UCSD-AML1 (cell line): ENCODE results near the gene OS9.
A peak's percentile ranks its signal among the peaks of the same experiment; 100 is the strongest.

Source experiments
- DNase-seq: peaks from one replicate; lab custom pipeline; 2025; ENCODE audit not compliant: unreplicated experiment; lab: John Stamatoyannopoulos, UW

OS9 gene

DNA sequence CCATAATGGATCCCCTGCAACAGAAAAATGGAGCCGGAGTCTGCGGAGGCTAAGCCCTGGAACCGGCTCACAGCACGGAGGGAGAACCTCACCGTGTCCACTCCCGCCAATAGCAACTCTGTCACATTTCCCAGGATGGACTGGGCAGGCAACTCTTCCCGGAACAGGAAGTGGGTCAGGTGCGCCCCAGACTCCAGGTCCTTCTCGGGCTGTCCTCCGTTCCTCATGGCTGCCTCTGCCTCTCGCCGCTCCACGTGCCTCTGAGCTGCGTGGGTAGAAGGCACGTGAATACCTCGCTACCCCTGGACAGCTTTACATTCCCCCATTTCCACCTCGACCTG is 70.7 kb downstream of the OS9 start:
- DNase-seq, result no peak

DNA sequence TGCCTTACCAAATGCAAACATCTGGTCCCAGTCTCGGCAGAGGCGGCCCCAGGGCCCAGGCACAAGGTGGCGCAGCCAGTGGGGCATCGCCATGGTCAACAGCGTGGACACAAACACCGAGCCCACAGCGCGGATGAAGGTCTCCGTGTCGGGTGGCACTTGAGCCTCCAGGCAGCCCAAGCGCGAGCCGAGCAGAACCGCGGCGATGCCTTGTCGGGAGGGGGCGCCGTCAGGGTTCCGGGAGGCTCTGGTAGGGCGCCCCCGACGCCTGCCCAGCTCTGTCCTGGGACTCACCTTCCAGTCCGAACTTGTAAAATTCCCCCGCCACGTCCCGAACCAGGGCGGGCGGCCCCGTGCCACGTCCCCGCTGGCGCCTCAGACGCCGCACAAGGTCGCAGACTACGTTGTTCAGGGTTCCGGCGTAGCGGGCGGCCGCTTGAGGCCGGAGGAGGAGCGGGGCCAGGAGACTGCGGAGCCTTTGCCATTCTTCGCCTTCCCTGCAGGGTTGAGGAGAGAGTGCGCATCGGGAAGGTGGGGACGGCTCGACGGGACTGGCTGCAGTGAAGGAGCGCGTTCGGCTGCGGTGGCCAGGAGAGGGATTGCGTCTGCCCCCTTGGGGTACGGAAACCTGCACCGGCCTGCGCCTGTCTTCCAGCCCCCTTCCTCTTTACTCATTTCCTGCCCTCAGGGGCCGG is 71.2 kb downstream of the OS9 start:
- DNase-seq, result peak; percentile 34

DNA sequence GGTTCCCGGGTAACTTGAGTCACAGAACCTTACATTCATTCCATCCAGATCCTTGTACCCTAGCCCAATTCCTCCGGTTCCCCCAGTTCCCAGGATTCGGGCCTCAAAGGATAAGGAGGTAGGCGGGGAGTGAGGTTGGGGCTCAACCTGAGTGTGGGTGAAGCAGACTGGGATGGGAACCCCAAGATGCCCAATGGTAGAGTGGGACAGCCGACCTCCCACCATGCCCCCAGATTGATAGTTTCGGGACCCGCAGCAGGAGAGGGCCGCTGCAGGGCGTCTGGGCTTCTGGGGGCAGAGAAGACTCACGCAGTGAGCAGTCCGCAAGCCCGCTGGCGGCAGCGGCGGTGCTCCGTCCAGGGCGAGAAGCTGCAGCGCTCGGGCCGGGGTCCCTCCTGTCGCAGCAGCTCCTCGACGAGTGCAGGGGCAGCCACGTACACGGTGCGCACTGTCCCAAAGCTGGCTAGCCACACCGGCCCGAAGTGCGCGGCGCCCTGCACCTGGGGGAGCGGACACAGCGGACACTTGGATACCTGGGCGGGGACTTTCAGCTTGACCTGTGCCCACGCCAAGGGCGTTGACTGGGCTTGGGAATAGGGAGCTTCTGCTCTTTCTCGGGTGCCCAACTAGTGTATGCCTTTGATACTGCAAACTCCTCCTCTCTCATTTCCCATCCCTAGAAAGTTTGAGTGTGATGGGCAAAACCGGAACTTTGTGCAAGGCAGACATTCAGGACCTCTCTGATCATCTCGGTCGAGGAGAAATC is 71.9 kb downstream of the OS9 start:
- no peak for DNase-seq

DNA sequence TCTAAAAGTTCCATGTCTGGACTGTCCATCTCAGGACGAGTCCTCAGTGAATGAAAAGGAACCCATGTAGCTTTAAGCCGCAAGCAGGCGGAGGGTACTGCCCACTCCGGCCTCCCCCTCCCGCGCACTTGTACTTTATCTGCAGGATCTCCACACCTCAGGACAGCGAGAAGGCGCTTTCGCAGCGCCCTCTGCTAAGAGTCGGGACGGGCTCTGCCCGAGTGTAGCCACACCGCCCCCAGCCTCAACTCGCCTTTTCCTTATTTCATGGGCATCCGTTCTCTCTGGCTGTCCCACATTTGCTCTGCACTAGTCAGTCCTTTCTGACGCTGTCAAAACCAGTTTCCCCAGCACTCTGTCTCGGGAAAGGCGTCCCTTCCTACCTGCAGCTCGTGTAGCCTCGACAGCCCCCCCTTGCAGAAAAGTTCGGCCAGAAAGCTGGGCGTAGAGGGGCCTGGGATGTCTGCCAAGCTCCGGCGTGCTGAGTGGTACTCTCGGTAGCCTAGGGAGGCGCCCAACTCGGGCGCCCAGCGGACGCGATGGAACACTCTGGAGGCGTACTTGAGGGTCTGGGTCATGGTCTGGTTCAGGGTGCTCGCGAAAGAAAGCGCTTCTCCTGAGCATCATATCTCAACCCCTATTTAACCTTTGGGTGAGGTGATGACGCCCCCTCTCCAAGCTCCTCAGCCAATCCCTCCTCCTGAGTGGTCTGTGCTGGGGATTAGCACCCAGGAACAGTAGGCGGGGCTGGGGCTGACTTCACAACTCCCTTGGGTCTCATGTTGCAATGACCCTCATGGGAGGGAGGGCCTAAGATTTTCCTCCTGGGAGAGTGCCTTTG is 72.8 kb downstream of the OS9 start, which contains the start of gene CYP27B1:
Gene CYP27B1 (minus strand): TSS at position 615 of the 841 bp plus-strand sequence. CDS start 37 bp downstream, at position 578.
- no peak for DNase-seq

DNA sequence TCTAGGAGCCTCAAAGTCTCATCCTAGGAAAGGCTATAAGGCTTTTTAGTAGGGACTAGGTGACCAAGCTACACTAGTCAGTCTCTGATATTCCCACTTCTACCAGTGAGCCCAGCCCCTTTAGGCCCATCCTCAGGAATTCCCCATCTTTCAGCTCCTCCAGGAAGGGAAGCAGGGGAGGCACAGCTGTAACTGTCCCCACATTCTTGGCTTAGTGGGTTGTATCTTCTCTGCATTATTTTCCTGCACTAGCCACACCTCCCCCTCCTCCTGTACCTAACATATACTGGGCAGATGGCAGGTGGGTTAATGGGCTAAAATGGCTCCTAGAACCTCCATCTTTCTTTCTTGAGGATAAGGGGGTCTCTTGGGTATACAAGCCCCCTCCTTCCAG is 73.4 kb downstream of the OS9 start:
- DNase-seq, result no peak

DNA sequence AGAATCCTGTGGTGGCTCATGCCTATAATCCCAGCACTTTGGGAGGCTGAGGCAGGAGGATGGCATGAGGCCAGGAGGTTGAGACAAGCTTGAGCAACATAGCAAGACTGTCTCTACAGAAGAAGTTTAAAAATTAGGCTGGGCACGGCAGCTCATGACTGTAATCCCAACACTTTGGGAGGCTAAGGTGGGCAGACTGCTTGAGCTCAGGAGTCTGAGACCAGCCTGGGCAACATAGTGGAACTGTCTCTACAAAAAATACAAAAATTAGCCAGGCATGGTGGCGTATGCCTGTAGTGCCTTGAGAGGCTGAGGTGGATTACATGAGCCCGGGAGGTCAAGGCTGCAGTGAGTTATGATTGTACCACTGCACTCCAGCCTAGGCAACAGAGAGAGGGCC is 73.9 kb downstream of the OS9 start:
- DNase-seq, result no peak

DNA sequence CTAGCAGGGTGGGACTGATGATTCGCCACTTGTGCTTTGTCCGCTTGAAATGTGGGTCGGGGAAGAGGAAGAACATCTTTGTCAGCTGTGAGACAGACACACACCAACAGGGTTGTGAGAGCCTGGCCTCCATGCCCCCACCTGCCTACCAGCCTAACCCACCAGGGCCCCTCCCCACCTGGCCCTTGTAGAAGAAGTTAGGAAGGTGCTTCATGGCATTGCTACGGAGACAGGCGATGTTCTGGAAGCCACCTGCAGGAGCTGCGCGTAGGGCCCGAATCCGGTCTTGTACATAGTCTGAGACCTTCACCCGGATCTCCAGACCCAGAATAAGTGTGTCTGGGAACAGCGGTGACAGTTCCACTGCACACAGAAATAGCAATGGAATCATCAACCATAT is 75.7 kb downstream of the OS9 start:
- no peak for DNase-seq

DNA sequence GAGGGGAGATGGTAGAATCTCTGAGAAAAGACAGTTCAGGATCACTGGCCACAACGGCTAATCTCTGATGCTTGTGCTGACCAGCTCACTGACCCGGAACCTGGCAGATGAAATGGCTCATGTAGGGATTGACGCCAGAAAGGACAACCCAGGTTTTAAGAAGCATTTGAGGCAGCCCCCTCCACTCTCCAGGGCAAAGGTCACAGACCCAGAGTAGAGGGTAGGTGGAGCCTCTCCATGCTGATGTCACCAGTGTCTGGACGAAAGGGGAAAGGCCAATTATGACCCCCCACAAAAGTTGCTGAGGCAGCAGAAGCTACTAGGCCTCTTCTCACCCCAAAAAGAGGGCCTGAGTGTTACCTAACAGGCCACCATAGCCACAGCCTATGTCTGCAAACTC is 76.8 kb downstream of the OS9 start:
- DNase-seq, result no peak
